Measurements from ENCODE around the gene NDUFAF8.

GRCh38 chr17:81210868-81211267 is 28.2 kb upstream of the NDUFAF8 start:
- TF ChIP-seq ZNF558 (tag by site-specific recombination; IDR thresholded peaks at IDR 0.05) (no peak), ZNF366 (tag by site-specific recombination; conservative IDR thresholded peaks at IDR 0.05) (no peak), CTCF (tag by site-specific recombination; IDR thresholded peaks at IDR 0.05) (no peak), ZNF510 (tag by site-specific recombination; IDR thresholded peaks at IDR 0.05; ENCODE audit: insufficient replicate concordance) (no peak), SP2 (tag by site-specific recombination; IDR thresholded peaks at IDR 0.05) (no peak), EGR2 (tag by site-specific recombination; IDR thresholded peaks at IDR 0.05; ENCODE audit: low read depth) (peak; percentile 77), HOXA7 (CRISPR knock-in tag; IDR thresholded peaks at IDR 0.05; ENCODE audit: borderline replicate concordance) (no peak), REST (tag by site-specific recombination; IDR thresholded peaks at IDR 0.05) (no peak), TCF7L2 (IDR thresholded peaks at IDR 0.05; ENCODE audit: borderline replicate concordance, low read depth, low read length) (no peak), MZF1 (tag by site-specific recombination; IDR thresholded peaks at IDR 0.05; ENCODE audit: borderline replicate concordance) (no peak), ZNF324 (tag by site-specific recombination; IDR thresholded peaks at IDR 0.05) (no peak), ZBTB44 (tag by site-specific recombination; IDR thresholded peaks at IDR 0.05) (no peak)

Measured in HEK293 (cell line).